ENCODE results near the gene HFE.

DNA sequence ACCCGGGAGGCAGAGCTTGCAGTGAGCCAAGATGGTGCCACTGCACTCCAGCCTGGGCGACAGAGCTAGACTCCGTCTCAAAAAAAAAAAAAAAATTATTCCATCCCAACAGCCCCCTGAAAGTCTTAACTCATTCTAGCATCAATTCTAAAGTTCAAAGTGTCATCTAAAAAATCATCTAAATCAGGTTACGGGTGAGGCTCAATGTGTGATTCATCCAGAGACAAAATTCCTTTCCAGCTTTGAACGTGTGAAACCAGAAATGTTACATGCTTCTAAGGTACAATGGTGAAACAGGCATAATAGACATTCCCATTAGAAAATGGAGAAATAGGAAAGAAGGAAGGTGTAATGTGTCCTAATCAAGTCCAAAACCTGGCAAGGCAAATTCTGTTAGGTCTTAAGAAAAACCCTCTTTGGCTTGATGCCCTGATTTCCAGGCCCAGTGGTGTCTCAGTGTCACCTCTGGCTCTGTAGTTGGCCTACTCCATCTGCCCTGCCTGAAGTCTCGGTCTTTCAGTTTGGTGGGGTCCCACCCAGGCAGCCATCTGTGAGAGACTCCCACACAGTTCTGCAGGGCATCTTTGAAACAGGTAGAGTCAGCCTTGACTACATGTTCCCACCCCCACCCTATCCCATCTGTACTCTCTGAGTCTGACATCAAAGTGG, 43.5 kb downstream of the HFE start:
- TF ChIP-seq EP300 (IDR thresholded peaks at IDR 0.05) (no peak), POLR2A (IDR thresholded peaks at IDR 0.05) (no peak)
- TF ChIP-seq, protein P1, sequence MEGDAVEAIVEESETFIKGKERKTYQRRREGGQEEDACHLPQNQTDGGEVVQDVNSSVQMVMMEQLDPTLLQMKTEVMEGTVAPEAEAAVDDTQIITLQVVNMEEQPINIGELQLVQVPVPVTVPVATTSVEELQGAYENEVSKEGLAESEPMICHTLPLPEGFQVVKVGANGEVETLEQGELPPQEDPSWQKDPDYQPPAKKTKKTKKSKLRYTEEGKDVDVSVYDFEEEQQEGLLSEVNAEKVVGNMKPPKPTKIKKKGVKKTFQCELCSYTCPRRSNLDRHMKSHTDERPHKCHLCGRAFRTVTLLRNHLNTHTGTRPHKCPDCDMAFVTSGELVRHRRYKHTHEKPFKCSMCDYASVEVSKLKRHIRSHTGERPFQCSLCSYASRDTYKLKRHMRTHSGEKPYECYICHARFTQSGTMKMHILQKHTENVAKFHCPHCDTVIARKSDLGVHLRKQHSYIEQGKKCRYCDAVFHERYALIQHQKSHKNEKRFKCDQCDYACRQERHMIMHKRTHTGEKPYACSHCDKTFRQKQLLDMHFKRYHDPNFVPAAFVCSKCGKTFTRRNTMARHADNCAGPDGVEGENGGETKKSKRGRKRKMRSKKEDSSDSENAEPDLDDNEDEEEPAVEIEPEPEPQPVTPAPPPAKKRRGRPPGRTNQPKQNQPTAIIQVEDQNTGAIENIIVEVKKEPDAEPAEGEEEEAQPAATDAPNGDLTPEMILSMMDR (IDR thresholded peaks at IDR 0.05), result no peak
